ENCODE results near the gene MRAP. TPM values are rescaled to one million over a fixed set of nuclear protein-coding genes. Genes with fewer than 3 reads are reported as not detected.
"Not testable (repeated sequence)": the region's sequence is repeated elsewhere in the genome, so short reads cannot be mapped to it uniquely, and the experiment has no call there.

MRAP gene
- total RNA-seq, 3 donors from 2014 or later (not counting 1 experiment from before 2014, with no cell fraction given), result not detected

DNA sequence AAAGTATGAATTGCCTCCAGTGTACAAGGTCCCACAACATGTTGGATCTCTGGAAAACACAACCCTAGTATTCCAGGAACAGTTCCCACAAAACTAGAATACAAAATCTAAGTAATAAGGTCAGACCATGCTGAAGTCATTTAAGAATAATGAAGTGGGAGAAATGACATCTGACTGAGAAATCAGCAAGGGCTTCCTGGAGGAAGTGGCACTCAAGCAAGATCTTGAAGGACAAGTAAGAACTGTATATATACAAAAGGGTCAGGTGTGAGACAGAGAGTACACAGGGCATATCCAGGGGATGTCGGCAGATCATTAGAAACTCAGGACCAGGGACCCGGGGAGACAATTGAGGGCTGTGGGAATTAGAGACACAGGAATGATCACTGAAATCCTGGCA is 38.5 kb upstream of the MRAP start:
- H3K27ac ChIP-seq (ENCODE audit: low read length), result no peak overlapping the region
- peaks cover 2 to 6% of the 10 kb centered on the region in 2 donors for H3K27me3 Mint-ChIP-seq (ENCODE audit: low read depth in 2 of 2)
- no peak overlapping the region for H3K4me3 Mint-ChIP-seq
- 95% methylated on average over 2 of the region's 2 CpGs for WGBS (ENCODE audit: insufficient coverage)
- H3K27me3 ChIP-seq (ENCODE audit: control insufficient read depth, insufficient read depth, low read length), result no peaks in the 10 kb centered on the region
- no peaks in the 10 kb centered on the region for H3K9me3 Mint-ChIP-seq
- intact Hi-C loops (cut with micrococcal nuclease), result no loop called here
- no peak overlapping the region for H3K4me3 ChIP-seq (ENCODE audit: low read length)
- no peaks in the 10 kb centered on the region for H3K36me3 ChIP-seq (ENCODE audit: control insufficient read depth, insufficient read depth, low read length)
- ATAC-seq (no peak), DNase-seq (no peak)
- H3K9me3 ChIP-seq (ENCODE audit: control insufficient read depth, insufficient read depth, low read length), result no peaks in the 10 kb centered on the region
- H3K27ac Mint-ChIP-seq, result no peak overlapping the region
- TF ChIP-seq, protein P1, sequence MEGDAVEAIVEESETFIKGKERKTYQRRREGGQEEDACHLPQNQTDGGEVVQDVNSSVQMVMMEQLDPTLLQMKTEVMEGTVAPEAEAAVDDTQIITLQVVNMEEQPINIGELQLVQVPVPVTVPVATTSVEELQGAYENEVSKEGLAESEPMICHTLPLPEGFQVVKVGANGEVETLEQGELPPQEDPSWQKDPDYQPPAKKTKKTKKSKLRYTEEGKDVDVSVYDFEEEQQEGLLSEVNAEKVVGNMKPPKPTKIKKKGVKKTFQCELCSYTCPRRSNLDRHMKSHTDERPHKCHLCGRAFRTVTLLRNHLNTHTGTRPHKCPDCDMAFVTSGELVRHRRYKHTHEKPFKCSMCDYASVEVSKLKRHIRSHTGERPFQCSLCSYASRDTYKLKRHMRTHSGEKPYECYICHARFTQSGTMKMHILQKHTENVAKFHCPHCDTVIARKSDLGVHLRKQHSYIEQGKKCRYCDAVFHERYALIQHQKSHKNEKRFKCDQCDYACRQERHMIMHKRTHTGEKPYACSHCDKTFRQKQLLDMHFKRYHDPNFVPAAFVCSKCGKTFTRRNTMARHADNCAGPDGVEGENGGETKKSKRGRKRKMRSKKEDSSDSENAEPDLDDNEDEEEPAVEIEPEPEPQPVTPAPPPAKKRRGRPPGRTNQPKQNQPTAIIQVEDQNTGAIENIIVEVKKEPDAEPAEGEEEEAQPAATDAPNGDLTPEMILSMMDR (IDR thresholded peaks at IDR 0.05), result no peak
- H3K4me1 ChIP-seq (ENCODE audit: control insufficient read depth, insufficient read depth, low read length), result no peaks in the 10 kb centered on the region
- H3K36me3 Mint-ChIP-seq, result no peaks in the 10 kb centered on the region
- no peaks in the 10 kb centered on the region for H3K4me1 Mint-ChIP-seq

DNA sequence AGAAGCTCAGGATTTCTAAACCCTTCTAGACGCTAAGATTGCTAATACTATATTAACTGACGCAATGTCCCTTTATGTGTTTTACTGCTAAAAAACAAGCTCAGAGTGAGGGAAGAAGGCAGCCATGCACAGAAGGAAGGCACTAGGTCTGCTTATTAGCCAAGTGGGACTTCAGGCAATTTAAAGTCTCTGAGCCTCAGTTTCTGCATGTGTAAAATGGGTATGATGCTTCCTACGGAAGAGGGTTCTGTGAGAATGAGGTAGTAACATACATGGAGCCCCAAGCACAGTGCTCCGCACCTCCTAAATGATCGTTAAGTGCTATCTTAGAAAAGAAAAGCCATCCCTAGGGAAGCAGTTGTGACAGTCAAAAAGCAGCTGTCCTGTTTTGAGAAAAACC is 36.7 kb upstream of the MRAP start:
- 99% methylated on average over 5 of the region's 5 CpGs for WGBS (ENCODE audit: insufficient coverage)

DNA sequence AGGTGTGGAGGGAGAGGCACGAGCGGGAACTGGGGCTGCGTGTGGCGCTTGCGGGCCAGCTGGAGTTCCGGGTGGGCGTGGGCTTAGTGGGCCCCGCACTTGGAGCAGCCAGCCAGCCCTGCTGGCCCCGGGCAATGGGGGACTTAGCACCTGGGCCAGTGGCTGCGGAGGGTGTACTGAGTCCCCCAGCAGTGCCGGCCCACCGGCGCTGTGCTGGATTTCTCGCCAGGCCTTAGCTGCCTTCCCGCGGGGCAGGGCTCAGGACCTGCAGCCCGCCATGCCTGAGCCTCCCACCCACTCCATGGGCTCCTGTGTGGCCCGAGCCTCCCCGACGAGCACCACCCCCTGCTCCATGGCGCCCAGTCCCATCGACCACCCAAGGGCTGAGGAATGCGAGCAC is 33.3 kb upstream of the MRAP start:
- H3K4me3 ChIP-seq (ENCODE audit: low read length); H3K9me3 ChIP-seq (ENCODE audit: control insufficient read depth, insufficient read depth, low read length); H3K36me3 Mint-ChIP-seq; ATAC-seq; H3K4me3 Mint-ChIP-seq; H3K4me1 ChIP-seq (ENCODE audit: control insufficient read depth, insufficient read depth, low read length); H3K27ac ChIP-seq (ENCODE audit: low read length); H3K27me3 ChIP-seq (ENCODE audit: control insufficient read depth, insufficient read depth, low read length); intact Hi-C loops (cut with micrococcal nuclease); H3K27me3 Mint-ChIP-seq (ENCODE audit: low read depth in 2 of 2); DNase-seq; H3K27ac Mint-ChIP-seq; H3K9me3 Mint-ChIP-seq; H3K4me1 Mint-ChIP-seq: not testable (repeated sequence)
- WGBS (ENCODE audit: insufficient coverage), result 98% methylated on average over 20 of the region's 23 CpGs
- H3K36me3 ChIP-seq (ENCODE audit: control insufficient read depth, insufficient read depth, low read length), result peaks cover 13% of the 10 kb centered on the region

More for the DNA sequence above, 36.7 kb upstream of the MRAP start:
- TF ChIP-seq, protein P1 (IDR thresholded peaks at IDR 0.05), result no peak
- no peak overlapping the region for H3K4me3 ChIP-seq (ENCODE audit: low read length)
- no peak overlapping the region for H3K4me3 Mint-ChIP-seq
- DNase-seq (no peak), ATAC-seq (no peak)
- peaks cover 3% of the 10 kb centered on the region for H3K36me3 ChIP-seq (ENCODE audit: control insufficient read depth, insufficient read depth, low read length)
- no peaks in the 10 kb centered on the region for H3K9me3 Mint-ChIP-seq
- H3K27ac ChIP-seq (ENCODE audit: low read length), result no peak overlapping the region
- H3K4me1 ChIP-seq (ENCODE audit: control insufficient read depth, insufficient read depth, low read length), result no peaks in the 10 kb centered on the region
- no peaks in the 10 kb centered on the region for H3K27me3 ChIP-seq (ENCODE audit: control insufficient read depth, insufficient read depth, low read length)
- no peaks in the 10 kb centered on the region for H3K9me3 ChIP-seq (ENCODE audit: control insufficient read depth, insufficient read depth, low read length)
- no peaks in the 10 kb centered on the region for H3K36me3 Mint-ChIP-seq
- intact Hi-C loops (cut with micrococcal nuclease), result no loop called here
- peaks cover 0 to 6% of the 10 kb centered on the region in 2 donors for H3K27me3 Mint-ChIP-seq (ENCODE audit: low read depth in 2 of 2)
- no peaks in the 10 kb centered on the region for H3K4me1 Mint-ChIP-seq
- no peak overlapping the region for H3K27ac Mint-ChIP-seq

DNA sequence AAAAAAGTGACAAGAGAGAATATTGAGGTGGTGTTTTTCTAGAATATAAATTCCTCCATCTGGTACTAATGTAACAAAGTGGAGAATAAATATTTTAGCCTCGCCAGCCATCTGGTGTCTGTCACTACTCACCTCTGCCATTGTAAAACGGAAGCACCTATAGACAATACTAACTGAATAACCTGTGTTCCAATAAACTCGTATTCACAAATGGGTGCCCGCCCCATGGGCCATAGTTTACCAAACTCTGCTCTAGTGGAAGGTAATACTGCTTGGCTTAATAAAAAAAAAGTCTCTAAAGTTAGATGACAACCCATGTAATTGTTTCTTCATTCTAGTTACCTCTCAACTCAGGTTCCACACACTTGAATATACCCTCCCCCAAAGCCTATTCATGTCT is 27.9 kb upstream of the MRAP start:
- no peak overlapping the region for H3K27ac Mint-ChIP-seq
- Histone ChIP-seq H3K27me3 (ENCODE audit: control insufficient read depth, insufficient read depth, low read length) (no peaks in the 10 kb centered on the region), H3K4me1 (ENCODE audit: control insufficient read depth, insufficient read depth, low read length) (no peaks in the 10 kb centered on the region), H3K4me3 (ENCODE audit: low read length) (no peak overlapping the region), H3K36me3 (ENCODE audit: control insufficient read depth, insufficient read depth, low read length) (peaks cover 19% of the 10 kb centered on the region), H3K27ac (ENCODE audit: low read length) (no peak overlapping the region), H3K9me3 (ENCODE audit: control insufficient read depth, insufficient read depth, low read length) (no peaks in the 10 kb centered on the region)
- H3K4me3 Mint-ChIP-seq, result no peak overlapping the region
- DNase-seq (no peak), ATAC-seq (no peak)
- 97% methylated on average over 3 of the region's 4 CpGs for WGBS (ENCODE audit: insufficient coverage)
- H3K9me3 Mint-ChIP-seq, result no peaks in the 10 kb centered on the region
- no peaks in the 10 kb centered on the region for H3K36me3 Mint-ChIP-seq
- H3K27me3 Mint-ChIP-seq (ENCODE audit: low read depth in 2 of 2), result no peaks in the 10 kb centered on the region
- H3K4me1 Mint-ChIP-seq, result no peaks in the 10 kb centered on the region
- intact Hi-C loops (cut with micrococcal nuclease), result no loop called here
- TF ChIP-seq, protein P1 (IDR thresholded peaks at IDR 0.05), result no peak
